Measurements from ENCODE around the gene KIF15.

The KIF15 gene

DNA sequence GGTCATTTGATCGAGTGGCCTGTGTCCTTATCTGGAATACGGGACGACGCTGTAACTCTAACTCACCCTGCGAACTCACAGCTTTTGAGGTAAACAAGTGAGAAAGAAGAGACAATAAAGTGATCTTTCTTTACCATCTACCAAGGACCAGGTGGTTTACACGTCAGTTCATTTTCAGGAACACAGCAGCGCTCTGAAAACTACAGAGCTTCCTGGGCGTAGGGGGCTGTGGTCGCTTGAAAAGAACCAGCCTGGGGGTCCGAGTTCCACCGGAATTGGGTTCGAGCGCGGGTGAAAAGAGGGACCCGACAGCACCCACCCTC lies 532 bp upstream of the KIF15 start:
- H3K4me3 ChIP-seq (ENCODE audit: low read depth, low read length) = peak overlapping the region; percentile 97
- TF ChIP-seq, protein P1, sequence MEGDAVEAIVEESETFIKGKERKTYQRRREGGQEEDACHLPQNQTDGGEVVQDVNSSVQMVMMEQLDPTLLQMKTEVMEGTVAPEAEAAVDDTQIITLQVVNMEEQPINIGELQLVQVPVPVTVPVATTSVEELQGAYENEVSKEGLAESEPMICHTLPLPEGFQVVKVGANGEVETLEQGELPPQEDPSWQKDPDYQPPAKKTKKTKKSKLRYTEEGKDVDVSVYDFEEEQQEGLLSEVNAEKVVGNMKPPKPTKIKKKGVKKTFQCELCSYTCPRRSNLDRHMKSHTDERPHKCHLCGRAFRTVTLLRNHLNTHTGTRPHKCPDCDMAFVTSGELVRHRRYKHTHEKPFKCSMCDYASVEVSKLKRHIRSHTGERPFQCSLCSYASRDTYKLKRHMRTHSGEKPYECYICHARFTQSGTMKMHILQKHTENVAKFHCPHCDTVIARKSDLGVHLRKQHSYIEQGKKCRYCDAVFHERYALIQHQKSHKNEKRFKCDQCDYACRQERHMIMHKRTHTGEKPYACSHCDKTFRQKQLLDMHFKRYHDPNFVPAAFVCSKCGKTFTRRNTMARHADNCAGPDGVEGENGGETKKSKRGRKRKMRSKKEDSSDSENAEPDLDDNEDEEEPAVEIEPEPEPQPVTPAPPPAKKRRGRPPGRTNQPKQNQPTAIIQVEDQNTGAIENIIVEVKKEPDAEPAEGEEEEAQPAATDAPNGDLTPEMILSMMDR (IDR thresholded peaks at IDR 0.05; ENCODE audit: control insufficient read depth, extremely low read depth, insufficient read depth) = no peak
- no peak for DNase-seq (ENCODE audit: low read depth)

- DNase-seq (ENCODE audit: low read depth) = no peak
- peak overlapping the region; percentile 97 for H3K4me3 ChIP-seq (ENCODE audit: low read depth, low read length)
- TF ChIP-seq, protein P1 (IDR thresholded peaks at IDR 0.05; ENCODE audit: control insufficient read depth, extremely low read depth, insufficient read depth) = no peak
Observed at GRCh38 chr3:44762170-44762677, 630 bp downstream of the KIF15 start.

- no peak for DNase-seq (ENCODE audit: low read depth)
- H3K4me3 ChIP-seq (ENCODE audit: low read depth, low read length) = peak overlapping the region; percentile 97
- TF ChIP-seq, protein P1 (IDR thresholded peaks at IDR 0.05; ENCODE audit: control insufficient read depth, extremely low read depth, insufficient read depth) = no peak
Observed at GRCh38 chr3:44762690-44763089, 1.1 kb downstream of the KIF15 start.

- H3K4me3 ChIP-seq (ENCODE audit: low read depth, low read length) = no peak overlapping the region
- no peak for DNase-seq (ENCODE audit: low read depth)
- TF ChIP-seq, protein P1 (IDR thresholded peaks at IDR 0.05; ENCODE audit: control insufficient read depth, extremely low read depth, insufficient read depth) = no peak
Observed at GRCh38 chr3:44764248-44764647, 2.7 kb downstream of the KIF15 start.

DNA sequence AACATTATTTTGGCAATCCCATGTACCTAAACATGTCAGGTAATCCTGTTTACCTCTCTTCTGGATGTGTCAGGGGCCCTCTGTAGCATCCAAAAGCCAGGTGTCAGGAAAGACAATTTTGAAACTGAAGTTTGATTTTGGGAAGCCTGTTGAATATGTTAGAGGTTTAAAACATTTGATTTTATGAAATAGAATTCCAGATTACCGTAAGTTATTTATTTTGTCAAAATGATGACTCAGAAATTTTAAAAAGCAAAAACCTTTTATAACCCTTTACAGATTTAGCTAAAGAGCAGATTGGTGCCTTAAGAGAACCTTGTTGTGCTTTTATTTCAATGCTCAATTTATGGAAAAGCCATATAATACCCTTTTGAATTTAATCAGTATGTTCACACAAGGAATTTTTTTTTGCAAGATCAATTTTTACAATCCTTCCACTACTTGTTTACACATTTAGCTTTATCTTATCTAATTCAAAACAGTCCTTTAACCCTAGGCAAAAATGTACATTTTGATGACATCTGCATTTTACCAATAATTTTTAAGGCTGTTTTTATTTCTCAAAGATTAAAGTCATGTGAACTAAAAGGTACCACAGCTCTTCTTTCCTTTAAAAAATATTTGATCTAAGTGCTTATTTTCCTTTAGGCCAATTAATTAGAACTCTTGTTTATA lies 10.0 kb downstream of the KIF15 start:
- H3K4me3 ChIP-seq (ENCODE audit: low read depth, low read length) = no peak overlapping the region
- DNase-seq (ENCODE audit: low read depth) = no peak
- TF ChIP-seq, protein P1 (IDR thresholded peaks at IDR 0.05; ENCODE audit: control insufficient read depth, extremely low read depth, insufficient read depth) = no peak

GRCh38 chr3:44772099-44772442 lies 10.5 kb downstream of the KIF15 start:
- H3K4me3 ChIP-seq (ENCODE audit: low read depth, low read length) = no peak overlapping the region
- DNase-seq (ENCODE audit: low read depth) = no peak
- TF ChIP-seq, protein P1 (IDR thresholded peaks at IDR 0.05; ENCODE audit: control insufficient read depth, extremely low read depth, insufficient read depth) = no peak

DNA sequence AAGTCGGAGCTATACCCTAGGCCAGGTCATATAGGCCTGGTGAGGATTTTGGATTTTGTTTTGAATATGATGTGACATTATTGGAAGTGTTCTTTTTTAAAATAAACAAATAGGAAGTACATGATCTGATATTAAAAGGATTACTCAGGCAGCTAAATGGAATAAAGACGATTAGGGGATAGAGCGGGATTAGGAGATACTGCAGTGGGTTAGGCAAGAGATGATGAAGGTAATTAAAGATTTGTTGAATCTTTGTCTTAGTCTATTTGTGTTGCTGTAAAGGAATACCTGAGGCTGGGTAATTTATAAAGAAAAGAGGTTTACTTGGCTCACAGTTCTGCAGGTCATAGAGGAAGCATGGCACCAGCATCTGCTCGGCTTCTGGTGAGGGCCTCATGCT lies 21.3 kb downstream of the KIF15 start:
- H3K4me3 ChIP-seq (ENCODE audit: low read depth, low read length) = no peak overlapping the region
- TF ChIP-seq, protein P1 (IDR thresholded peaks at IDR 0.05; ENCODE audit: control insufficient read depth, extremely low read depth, insufficient read depth) = no peak
- no peak for DNase-seq (ENCODE audit: low read depth)

All from LNCaP clone FGC (cell line).